GM18951 (cell line): ENCODE data around the gene TBX6.
"Not testable (repeated sequence)": the region's sequence is repeated elsewhere in the genome, so short reads cannot be mapped to it uniquely, and the experiment has no call there.

ENCODE experiments used
- POLR2A ChIP-seq: IDR thresholded peaks from 4 replicates; pipeline ENCODE4 v1.6.1; 2011; ENCODE audit warnings: mild to moderate bottlenecking; ENCODE audit not compliant: insufficient read length, insufficient read depth; ENCODE audit errors: extremely low read depth
- in situ Hi-C: fragments of 300-500 bp; cut with MboI; formaldehyde crosslinking; loops from one replicate; pipeline ENCODE4 v1.12.0; 2022; ENCODE audit warnings: low sequenced_read_pairs, mixed read lengths, inconsistent platforms; ENCODE audit not compliant: unreplicated experiment

Gene TBX6, protein sequence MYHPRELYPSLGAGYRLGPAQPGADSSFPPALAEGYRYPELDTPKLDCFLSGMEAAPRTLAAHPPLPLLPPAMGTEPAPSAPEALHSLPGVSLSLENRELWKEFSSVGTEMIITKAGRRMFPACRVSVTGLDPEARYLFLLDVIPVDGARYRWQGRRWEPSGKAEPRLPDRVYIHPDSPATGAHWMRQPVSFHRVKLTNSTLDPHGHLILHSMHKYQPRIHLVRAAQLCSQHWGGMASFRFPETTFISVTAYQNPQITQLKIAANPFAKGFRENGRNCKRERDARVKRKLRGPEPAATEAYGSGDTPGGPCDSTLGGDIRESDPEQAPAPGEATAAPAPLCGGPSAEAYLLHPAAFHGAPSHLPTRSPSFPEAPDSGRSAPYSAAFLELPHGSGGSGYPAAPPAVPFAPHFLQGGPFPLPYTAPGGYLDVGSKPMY

DNA sequence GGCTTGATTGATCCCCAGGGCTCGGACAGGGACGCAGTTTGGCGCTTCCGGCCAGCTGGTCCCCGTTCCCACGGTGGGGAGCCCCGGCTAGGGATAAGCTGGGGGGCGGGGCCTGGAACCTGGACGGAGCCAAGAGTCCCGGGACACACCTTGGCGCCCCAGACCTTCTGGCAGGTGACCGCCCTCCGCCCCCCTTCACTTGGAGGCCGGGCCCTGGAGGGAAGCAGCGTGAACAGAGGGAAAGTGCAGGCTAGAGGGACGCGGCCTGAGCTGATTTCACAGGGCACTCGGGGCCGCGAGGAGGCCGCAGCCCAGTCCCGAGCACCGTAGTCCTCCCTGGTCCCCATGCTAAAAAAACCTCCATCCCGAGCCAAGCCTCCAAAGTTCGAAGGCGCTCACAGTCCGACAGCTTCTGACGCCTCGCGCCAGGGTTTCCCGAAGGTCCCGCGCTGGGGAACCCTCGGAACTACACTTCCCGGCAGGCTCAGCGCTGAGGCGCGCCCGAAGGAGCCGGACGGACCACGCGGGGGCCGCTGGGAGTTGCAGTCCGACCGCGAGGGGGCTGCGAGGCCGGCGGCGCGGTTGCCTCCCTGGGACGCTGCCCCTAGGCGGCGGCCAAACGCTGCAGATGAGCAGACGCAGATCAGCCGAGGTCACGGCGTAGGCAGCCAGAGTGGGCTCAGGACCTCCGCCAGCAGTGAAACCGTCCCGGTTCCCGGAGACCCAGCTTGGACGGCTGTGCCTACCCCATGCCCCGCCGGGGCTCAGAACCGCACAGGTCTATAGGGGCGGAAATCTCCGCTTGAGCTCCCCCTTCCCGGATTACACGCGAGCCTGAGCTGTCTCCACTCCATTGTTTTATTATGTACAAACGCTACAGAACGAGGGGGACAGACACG is at the start of gene TBX6:
TBX6 (minus strand) TSS at position 451 of the 899 bp plus-strand sequence. CDS start 731 bp downstream, outside the sequence.
- TF ChIP-seq POLR2A = peak; percentile 66
- in situ Hi-C loops = no loop called here

DNA sequence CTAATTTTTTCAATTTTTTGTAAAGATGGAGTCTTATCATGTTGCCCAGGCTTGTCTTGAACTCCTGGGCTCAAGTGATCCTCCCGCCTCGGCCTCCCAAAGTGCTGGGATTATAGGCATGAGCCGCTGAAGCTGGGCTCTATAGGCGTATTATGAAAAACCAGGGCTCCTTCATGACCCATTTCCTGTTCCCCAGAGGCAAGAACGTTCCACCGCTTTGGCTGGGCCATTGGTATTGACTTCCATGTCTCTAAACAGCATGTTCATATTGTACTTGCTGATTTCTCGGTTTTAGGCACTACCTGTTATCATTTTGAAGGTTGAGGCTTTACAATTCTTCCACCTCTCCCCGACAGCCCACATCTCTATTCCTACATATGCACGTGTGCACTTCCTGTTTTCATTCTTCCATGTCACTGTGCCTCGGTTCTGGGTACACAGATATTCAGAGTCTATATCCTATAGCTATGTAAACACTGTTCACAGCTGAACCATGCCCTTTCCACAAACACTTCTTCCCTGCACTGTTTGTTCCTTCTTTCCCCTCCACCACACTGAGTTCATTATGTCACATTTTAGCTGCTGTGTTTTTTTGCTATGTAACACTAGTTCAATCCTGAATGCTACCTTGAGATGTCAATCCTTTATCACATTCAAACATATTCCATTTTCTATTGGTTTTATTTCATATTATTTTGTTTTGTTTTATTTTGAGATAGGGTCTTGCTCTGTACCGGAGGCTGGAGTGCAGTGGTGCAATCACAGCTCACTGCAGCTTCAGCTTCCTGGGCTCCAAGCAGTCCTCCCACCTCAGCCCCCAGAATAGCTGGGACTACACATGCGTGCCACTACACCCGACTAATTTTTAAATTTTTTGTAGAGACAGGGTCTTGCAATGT is 48.1 kb upstream of the TBX6 start:
- TF ChIP-seq POLR2A = no peak

DNA sequence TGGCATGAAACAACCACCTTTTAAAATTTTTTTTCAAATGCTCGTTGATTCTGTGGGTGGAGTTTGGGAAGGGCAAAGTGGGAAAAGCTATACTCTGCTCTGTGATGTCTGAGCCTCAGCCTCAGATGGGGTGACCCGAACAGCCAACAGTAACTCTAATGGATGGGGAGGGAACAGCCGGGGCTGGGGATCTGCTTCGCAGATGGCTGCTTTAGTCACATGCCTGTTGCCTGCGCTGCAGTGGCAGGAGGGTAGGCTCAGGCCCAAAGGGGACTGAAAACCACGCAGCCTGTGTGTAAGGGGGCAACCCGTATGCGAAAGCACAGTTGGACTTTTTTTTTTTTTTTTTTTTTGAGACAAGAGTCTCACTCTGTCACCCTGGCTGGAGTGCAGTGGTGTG is 46.2 kb upstream of the TBX6 start:
- no peak for TF ChIP-seq POLR2A
- in situ Hi-C loops = no loop called here

More for the DNA sequence above, 48.1 kb upstream of the TBX6 start:
- in situ Hi-C loops = no loop called here

DNA sequence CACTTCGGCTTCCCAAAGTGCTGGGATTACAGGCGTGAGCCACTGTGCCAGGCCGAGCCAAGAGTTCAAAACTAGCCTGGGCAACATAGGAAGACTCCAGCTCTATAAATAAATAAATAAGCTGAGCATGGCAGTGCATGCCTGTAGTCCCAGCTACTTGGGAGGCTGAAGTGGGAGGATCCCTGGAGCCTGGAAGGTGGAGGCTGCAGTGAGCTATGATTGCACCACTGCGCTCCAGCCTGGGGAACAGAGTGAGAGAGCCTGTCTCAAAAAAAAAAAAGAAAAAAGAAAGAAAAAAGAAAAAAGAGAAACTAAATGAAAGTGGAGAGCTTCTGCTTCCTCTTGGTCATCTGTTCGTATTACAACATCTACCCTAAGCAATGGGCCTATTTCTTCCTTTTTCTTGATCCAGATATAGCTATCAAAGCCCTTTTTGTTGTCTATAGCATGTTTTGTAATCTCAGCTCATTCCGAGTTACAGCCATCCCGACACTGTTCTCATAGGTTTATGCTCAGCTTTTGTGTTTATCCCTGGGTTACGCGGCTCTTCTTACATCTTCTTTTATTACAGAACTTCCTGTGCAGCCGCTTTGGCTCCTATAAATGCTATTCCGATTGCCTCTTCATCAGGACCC is 45.4 kb upstream of the TBX6 start:
- no peak for TF ChIP-seq POLR2A
- in situ Hi-C loops = no loop called here

DNA sequence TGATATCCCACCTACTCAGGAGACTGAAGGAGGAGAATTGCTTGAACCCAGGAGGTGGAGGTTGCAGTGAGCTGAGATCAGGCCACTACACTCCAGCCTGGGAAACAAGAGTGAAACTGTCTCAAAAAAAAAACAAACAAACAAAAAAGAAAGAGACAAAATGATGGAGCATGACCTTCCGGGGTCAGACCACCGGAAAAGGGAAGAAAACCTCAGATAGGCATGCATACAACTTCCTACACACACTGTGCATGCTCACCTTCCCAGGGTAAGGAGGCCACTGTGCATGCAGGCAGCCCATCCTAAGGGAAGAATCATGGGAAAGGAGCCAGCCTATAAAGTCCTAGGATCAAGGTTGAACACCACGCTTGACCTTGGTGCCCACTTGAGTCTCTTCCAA is 40.9 kb upstream of the TBX6 start:
- in situ Hi-C loops = no loop called here
- TF ChIP-seq POLR2A = no peak

DNA sequence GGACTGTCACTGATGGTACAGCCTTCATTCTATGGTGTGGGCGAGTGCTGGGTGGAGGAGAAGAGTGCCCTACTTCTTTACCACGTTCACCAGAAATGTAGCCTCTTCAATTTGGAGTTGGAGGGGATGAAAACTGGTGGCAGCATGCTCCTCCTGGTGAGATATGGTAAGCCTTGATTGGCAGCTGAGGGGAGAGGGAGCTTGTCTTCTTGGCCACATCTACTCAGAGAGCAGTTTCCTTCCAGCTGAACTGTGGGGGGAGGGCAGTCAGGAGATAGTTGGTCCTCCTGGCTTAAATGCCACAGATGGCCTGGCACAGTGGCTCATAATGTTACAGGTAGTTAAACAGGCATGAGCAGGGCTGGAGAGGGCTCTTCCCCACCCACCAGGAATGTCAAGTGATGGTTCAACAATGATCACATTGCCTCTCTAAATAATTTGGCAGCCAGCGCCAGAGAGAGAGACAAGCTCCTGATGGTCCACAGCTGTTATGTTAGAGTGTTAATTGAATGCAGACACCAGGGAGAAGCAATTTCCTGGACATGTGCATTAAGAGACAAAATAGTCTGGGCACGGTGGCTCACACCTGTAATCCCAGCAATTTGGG is 40.2 kb upstream of the TBX6 start:
- in situ Hi-C loops = no loop called here
- no peak for TF ChIP-seq POLR2A

DNA sequence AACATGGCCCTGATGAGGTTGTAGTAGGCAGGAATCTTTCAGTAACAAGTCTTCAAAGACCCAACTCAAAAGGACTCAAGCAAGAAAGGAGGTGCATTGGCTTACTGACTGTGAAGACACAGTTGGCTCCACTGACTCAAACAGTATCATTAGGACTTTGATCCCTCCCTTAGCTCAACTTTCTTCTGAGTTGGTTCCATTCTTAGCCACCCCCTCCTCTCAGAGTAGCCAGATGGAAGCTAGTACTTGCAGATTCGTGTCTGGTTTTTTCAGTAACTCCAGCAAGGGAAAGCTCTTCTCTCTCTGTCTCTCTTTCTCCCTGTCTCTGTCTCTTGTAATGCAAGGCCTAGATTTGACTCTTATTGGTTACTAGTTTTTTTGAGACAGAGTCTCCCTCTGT is 36.3 kb upstream of the TBX6 start:
- in situ Hi-C loops = no loop called here
- no peak for TF ChIP-seq POLR2A

DNA sequence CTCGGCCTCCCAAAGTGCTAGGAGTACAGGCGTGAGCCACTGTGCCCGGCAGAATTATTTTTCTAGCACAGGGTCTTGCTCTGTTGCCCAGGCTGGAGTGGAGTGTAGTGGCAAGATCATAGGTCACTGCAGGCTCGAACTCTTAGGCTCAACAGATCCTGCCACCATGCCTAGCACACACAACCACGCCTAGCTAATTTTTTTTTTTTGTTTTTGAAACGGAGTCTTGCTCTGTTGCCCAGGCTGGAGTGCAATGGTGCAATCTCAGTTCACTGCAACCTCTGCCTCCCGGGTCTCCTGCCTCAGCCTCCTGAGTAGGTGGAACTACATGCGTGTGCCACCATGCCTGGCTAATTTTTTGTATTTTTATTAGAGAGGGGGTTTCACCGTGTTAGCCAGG is 34.0 kb upstream of the TBX6 start:
- in situ Hi-C loops = not testable (repeated sequence)

DNA sequence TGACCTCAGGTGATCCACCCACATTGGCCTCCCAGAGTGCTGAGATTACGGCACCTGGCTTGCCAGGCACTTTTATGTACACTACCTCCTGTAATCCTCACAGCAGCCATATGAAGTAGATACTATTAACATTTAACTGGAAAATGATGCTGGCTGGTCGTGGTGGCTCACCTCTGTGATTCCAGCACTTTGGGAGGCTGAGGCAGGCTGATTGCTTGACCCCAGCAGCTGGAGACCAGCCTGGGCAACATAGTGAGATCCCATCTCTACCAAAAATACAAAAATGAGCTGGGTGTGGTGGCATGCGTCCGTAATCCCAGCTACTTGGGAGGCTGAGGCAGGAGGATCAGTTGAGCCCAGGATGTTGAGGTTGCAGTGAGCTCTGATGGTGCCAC is 33.3 kb upstream of the TBX6 start:
- in situ Hi-C loops = loop anchor here (25.0 kb wide), 1 partner anchor 663 kb away; the partner anchor contains the start of genes BOLA2, SLX1B and SULT1A4
- no peak for TF ChIP-seq POLR2A

DNA sequence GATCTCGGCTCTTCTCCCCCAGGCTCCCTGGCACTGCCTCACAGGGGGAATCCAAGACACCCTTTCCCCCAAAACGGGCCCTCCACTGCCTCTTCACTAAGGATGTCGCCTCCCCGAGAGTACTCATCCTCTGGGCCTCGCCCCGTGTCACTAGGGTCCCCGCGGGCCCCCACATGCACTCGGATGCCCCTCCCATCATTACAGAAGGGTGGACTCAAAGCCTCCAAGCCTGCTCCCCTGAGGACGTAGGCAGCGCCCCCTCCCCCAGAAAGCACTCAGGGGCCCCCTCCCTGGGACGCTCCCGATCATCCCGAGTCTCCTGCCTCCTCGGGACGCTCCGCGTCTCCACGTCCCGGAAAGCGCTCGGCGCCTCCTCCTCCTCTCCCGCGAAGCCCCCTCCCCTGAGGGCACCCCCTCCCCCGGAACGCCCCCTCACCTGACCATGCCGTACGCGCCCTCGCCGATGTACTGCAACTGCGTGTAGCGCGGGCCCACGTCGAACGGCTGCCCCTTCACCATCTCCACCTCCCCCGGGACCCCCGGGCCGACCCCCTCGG is 31.0 kb upstream of the TBX6 start:
- in situ Hi-C loops = loop anchor here (25.0 kb wide), 1 partner anchor 660 kb away; the partner anchor contains the start of genes BOLA2, SLX1B and SULT1A4
- no peak for TF ChIP-seq POLR2A

DNA sequence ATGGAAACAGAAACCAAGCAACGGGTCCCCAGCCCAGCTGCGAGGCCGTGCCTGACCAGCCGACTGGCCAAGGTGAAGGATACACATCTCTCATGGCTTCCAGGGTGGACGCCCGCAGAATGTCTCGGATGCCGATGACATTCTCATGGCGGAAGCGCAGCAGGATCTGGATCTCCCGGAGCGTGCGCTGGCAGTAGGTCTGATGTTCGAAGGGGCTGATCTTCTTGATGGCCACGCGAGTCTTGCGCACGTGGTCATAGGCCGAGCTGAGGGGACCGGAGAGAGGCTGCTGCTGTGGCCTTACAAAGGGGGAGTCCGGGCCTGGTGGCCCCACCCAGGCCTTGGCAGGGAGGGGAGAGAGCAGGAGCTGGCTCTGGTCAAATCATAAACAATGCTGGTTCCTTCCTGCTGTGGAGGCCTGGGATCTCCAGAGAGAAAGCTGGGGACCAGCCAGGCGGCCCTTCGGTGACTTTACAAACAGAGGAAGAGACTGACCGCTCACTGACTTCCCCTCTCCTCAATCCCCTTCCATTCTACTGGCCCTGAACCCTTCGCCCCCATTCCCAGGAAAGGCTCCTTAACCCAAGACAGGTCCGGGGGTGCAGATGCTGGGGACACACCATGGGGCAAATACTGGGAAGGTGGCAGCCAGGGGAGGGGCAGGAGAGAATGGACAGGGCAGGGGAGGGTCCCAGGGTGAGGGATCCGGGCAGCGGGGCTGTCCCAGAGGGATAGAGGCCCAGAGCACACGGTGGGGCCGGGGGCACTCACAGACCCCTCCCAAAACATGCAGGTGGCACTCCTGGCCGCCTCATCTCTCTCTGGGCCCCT is 30.2 kb upstream of the TBX6 start:
- in situ Hi-C loops = loop anchor here (25.0 kb wide), 1 partner anchor 660 kb away; the partner anchor contains the start of genes BOLA2, SLX1B and SULT1A4
- no peak for TF ChIP-seq POLR2A
